KMS-11 (cell line): Measurements from ENCODE around the gene TSPAN13.

Experiments used
- H2AFZ ChIP-seq: fragments of 200-600 bp; sonication (generic); 2 replicates; pipeline ENCODE4 v1.6.1; 2016; ENCODE audit warnings: antibody characterized with exemption, mixed run types, low read depth
- H3K27ac ChIP-seq: fragments of 200-600 bp; sonication (generic); 2 replicates; pipeline ENCODE4 v1.6.1; 2016; ENCODE audit warnings: mild to moderate bottlenecking, mixed run types
- H3K27me3 ChIP-seq: fragments of 200-600 bp; sonication (generic); 2 replicates; pipeline ENCODE4 v1.6.1; 2017; ENCODE audit warnings: mild to moderate bottlenecking, low read depth, mixed run types, moderate library complexity; ENCODE audit not compliant: insufficient read depth
- H3K36me3 ChIP-seq: fragments of 200-600 bp; sonication (generic); 2 replicates; pipeline ENCODE4 v1.6.1; 2017; ENCODE audit warnings: mild to moderate bottlenecking, mixed run types; ENCODE audit not compliant: insufficient read depth
- H3K4me1 ChIP-seq: fragments of 200-600 bp; sonication (generic); 2 replicates; pipeline ENCODE4 v1.6.1; 2016; ENCODE audit warnings: mild to moderate bottlenecking, low read depth, mixed run types; ENCODE audit not compliant: poor library complexity, severe bottlenecking
- H3K4me2 ChIP-seq: fragments of 200-600 bp; sonication (generic); 2 replicates; pipeline ENCODE4 v1.7.0; 2016; ENCODE audit warnings: mild to moderate bottlenecking, mixed run types
- H3K4me3 ChIP-seq: fragments of 200-600 bp; sonication (generic); IDR thresholded peaks from 2 replicates; pipeline ENCODE4 v1.6.1; 2017; ENCODE audit warnings: low read depth, low read length, mixed read lengths; ENCODE audit not compliant: insufficient read depth
- H3K79me2 ChIP-seq: fragments of 200-600 bp; sonication (generic); 2 replicates; pipeline ENCODE4 v1.6.1; 2016; ENCODE audit warnings: low read depth, mixed run types; ENCODE audit not compliant: insufficient read depth
- H3K9ac ChIP-seq: fragments of 200-600 bp; sonication (generic); 2 replicates; pipeline ENCODE4 v1.6.1; 2016; ENCODE audit warnings: mild to moderate bottlenecking, mixed run types
- H4K20me1 ChIP-seq: fragments of 200-600 bp; sonication (generic); 2 replicates; pipeline ENCODE4 v1.6.1; 2016; ENCODE audit warnings: mild to moderate bottlenecking, mixed run types; ENCODE audit not compliant: insufficient read depth
- TF ChIP-seq, protein P1 (sequence below): fragments of 200-600 bp; sonication (generic); conservative IDR thresholded peaks from 2 replicates; pipeline ENCODE4 v1.6.1; 2017; ENCODE audit warnings: low read depth, mild to moderate bottlenecking, antibody characterized with exemption, low read length, moderate library complexity, mixed read lengths

The TSPAN13 gene

DNA sequence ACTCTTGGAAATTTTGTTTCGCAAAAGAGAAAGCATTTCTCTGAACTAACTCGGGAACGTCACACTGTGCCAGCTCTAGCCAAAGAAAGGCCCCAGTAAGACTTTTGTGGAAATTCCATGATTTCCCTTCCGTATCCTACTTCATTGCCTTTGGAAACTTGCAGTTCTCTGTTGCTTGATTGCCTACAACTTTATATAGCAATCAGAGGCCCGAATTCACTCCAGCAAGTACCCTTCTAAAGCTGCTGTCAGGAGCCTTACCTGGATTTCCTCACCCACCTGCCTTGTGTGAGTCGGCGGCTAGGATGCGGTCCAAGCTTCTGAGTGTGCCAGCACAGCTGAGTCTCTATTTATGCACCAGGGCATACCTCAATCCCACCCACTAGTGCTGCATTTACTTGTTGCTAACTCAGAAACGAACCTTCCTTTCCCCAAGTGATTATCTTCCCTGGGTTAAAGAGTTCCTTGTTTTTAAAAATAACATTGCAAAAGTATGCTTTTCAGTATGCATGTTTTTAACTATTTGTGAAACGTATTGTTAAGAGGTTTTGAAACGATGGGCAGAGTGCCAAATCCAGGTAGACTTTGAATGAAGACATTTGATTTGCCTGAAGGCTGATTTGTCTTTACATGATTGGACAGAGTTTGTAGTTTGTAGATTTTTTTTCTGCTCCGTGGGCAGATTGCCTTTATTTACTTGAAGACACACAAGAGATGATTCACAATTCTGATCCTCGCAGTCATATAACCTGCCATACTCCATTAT is 51.3 kb downstream of the TSPAN13 start, which contains the start of gene AGR2:
Gene AGR2 (minus strand): TSS at position 326 of the 766 bp plus-strand sequence. CDS start 3,203 bp downstream, outside the sequence.
- H3K4me3 ChIP-seq = no peak within 1 kb of the TSS
- no peak within 1 kb of the TSS for H2AFZ ChIP-seq
- H3K79me2 ChIP-seq = no peaks in the 10 kb centered on the region
- no peak within 1 kb of the TSS for H3K27ac ChIP-seq
- no peaks in the 10 kb centered on the region for H3K27me3 ChIP-seq
- no peaks in the 10 kb centered on the region for H4K20me1 ChIP-seq
- H3K4me1 ChIP-seq = no peaks in the 10 kb centered on the region
- TF ChIP-seq, protein P1, sequence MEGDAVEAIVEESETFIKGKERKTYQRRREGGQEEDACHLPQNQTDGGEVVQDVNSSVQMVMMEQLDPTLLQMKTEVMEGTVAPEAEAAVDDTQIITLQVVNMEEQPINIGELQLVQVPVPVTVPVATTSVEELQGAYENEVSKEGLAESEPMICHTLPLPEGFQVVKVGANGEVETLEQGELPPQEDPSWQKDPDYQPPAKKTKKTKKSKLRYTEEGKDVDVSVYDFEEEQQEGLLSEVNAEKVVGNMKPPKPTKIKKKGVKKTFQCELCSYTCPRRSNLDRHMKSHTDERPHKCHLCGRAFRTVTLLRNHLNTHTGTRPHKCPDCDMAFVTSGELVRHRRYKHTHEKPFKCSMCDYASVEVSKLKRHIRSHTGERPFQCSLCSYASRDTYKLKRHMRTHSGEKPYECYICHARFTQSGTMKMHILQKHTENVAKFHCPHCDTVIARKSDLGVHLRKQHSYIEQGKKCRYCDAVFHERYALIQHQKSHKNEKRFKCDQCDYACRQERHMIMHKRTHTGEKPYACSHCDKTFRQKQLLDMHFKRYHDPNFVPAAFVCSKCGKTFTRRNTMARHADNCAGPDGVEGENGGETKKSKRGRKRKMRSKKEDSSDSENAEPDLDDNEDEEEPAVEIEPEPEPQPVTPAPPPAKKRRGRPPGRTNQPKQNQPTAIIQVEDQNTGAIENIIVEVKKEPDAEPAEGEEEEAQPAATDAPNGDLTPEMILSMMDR = no peak
- H3K4me2 ChIP-seq = no peak within 1 kb of the TSS
- no peaks in the 10 kb centered on the region for H3K36me3 ChIP-seq
- no peak within 1 kb of the TSS for H3K9ac ChIP-seq

DNA sequence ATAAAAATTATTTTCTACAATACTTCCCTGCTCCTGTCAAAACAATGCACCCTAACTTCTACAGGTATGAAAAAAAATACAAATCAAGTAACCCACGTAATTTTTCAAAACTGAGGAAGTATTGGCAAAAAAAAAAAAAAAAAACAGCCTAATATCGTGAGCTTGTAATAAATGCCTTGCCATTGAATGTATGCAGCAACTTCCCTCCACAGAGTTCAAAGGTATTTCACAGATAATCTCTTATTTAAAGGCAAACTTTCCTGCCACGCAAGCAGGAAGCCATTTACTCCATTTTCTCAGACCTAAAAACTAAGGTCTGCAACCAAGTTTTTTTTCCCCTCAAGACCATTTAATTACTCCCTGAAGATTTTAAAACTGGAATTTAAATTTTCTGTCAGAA is 51.9 kb downstream of the TSPAN13 start:
- Histone ChIP-seq H3K27me3 (no peaks in the 10 kb centered on the region), H3K4me3 (no peak overlapping the region), H3K4me1 (no peaks in the 10 kb centered on the region), H3K4me2 (no peak overlapping the region), H3K27ac (no peak overlapping the region), H3K36me3 (no peaks in the 10 kb centered on the region), H3K9ac (no peak overlapping the region), H3K79me2 (no peaks in the 10 kb centered on the region), H2AFZ (no peak overlapping the region), H4K20me1 (no peaks in the 10 kb centered on the region)
- TF ChIP-seq, protein P1 = no peak

DNA sequence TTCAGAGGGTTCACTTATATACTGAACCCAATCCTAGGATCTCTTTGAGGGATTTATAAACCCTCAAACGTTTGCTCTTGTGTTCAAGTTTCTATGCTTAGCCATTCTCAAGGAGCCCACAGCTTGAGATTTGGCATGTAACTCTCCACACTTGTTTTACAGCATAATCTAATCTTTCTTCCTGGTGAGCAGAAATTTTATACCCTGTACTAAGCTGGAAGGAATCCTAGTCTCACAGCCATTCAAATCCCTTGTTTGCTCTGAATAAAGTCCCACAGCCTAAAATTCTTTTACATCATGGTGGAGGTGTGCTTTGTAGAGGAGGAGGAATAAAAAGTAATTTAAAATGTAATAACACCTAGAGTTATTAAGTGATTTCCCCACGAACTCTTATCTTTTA is 56.6 kb downstream of the TSPAN13 start:
- H3K4me2 ChIP-seq = no peak overlapping the region
- H4K20me1 ChIP-seq = no peaks in the 10 kb centered on the region
- no peak overlapping the region for H3K4me3 ChIP-seq
- H2AFZ ChIP-seq = no peak overlapping the region
- no peaks in the 10 kb centered on the region for H3K27me3 ChIP-seq
- no peaks in the 10 kb centered on the region for H3K36me3 ChIP-seq
- H3K9ac ChIP-seq = no peak overlapping the region
- no peak overlapping the region for H3K27ac ChIP-seq
- H3K79me2 ChIP-seq = no peaks in the 10 kb centered on the region
- TF ChIP-seq, protein P1 = no peak
- H3K4me1 ChIP-seq = no peaks in the 10 kb centered on the region

DNA sequence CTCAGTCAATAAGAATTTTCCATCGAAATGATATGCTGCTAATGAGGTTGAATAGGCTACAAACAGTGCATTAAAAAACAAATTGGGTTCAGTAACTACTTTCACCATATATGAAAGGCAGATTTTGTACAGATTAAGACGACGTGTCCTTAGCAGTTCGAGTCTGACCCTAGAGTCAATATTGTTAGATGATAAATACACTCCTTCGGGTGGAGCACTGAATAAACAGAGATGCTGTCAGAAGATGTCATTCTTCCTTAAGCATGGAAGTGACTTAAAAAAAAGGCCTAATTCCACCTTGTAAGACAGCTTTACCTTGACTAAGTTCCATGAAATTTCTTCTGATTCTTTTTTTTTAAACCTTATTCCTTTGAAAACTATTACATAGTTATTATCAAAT is 57.0 kb downstream of the TSPAN13 start:
- no peaks in the 10 kb centered on the region for H3K27me3 ChIP-seq
- no peaks in the 10 kb centered on the region for H3K4me1 ChIP-seq
- H3K4me3 ChIP-seq = no peak overlapping the region
- H3K9ac ChIP-seq = no peak overlapping the region; the same call in 1 of the 2 replicates
- H4K20me1 ChIP-seq = no peaks in the 10 kb centered on the region
- no peaks in the 10 kb centered on the region for H3K36me3 ChIP-seq
- no peak overlapping the region for H2AFZ ChIP-seq
- TF ChIP-seq, protein P1 = no peak
- no peaks in the 10 kb centered on the region for H3K79me2 ChIP-seq
- no peak overlapping the region for H3K27ac ChIP-seq
- H3K4me2 ChIP-seq = no peak overlapping the region
